A549 (cell line): ENCODE data around the gene COL1A1.

Experiments used
- CBX8 ChIP-seq: fragments of 200-600 bp; sonication (generic); IDR thresholded peaks from 2 replicates; pipeline ENCODE4 v1.6.1; 2016
- CHD2 ChIP-seq: fragments of 150-350 bp; IDR thresholded peaks from 2 replicates; pipeline ENCODE4 v1.6.1; 2014; ENCODE audit warnings: low read length; ENCODE audit not compliant: partially characterized antibody
- POLR2A ChIP-seq: IDR thresholded peaks from 2 replicates; pipeline ENCODE4 v1.6.1; 2012; ENCODE audit warnings: mild to moderate bottlenecking, low read length
- POLR2AphosphoS2 ChIP-seq: conservative IDR thresholded peaks from 2 replicates; pipeline ENCODE4 v1.6.1; 2012; ENCODE audit warnings: low read length, improper control_type of control experiment, inconsistent platforms
- SMC3 ChIP-seq: fragments of >200 bp; sonication (Bioruptor Twin); formaldehyde crosslinking; IDR thresholded peaks from 3 replicates; pipeline ENCODE4 v1.6.1; 2018; ENCODE audit warnings: inconsistent platforms
- TF ChIP-seq, protein P1 (sequence below): fragments of >200 bp; sonication (Bioruptor Twin); formaldehyde crosslinking; IDR thresholded peaks from 3 replicates; pipeline ENCODE4 v1.5.1; 2016
- TF ChIP-seq, protein P2 (sequence below): fragments of 250-450 bp; sonication (Bioruptor Pico); IDR thresholded peaks from 2 replicates; pipeline ENCODE4 v1.5.0; 2021; ENCODE audit warnings: mild to moderate bottlenecking, moderate library complexity, borderline replicate concordance
- TF ChIP-seq, protein P3 (sequence below): IDR thresholded peaks from 2 replicates; pipeline ENCODE4 v1.6.1; 2012
- TF ChIP-seq, protein P4 (sequence below): fragments of 150-350 bp; IDR thresholded peaks from 2 replicates; pipeline ENCODE4 v1.6.1; 2014; ENCODE audit warnings: low read depth, mild to moderate bottlenecking, low read length
- TF ChIP-seq, protein P5 (sequence below): fragments of 200-600 bp; sonication (generic); IDR thresholded peaks from 2 replicates; pipeline ENCODE4 v1.6.1; 2016; ENCODE audit warnings: antibody characterized with exemption, mild to moderate bottlenecking, moderate library complexity

DNA sequence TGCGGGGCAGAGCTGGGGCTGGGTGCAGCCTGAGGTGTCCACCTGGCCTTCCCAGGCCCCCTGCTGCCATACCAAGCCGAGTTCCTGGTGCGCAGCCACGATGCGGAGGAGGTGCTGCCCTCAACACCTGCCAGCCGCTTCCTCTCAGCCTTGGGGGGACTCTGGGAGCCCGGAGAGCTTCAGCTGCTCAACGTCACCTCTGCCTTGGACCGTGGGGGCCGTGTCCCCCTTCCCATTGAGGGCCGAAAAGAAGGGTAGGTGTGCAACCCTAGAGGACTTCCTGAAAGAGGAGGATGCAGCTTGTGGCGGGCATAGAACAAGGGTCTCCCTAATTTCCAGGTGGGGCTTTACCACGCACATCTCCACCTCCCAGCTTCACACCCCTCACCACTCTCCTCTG, 33.1 kb downstream of the COL1A1 start:
- TF ChIP-seq POLR2A (no peak), POLR2AphosphoS2 (no peak), CHD2 (no peak), SMC3 (no peak), CBX8 (no peak)
- TF ChIP-seq, protein P1, sequence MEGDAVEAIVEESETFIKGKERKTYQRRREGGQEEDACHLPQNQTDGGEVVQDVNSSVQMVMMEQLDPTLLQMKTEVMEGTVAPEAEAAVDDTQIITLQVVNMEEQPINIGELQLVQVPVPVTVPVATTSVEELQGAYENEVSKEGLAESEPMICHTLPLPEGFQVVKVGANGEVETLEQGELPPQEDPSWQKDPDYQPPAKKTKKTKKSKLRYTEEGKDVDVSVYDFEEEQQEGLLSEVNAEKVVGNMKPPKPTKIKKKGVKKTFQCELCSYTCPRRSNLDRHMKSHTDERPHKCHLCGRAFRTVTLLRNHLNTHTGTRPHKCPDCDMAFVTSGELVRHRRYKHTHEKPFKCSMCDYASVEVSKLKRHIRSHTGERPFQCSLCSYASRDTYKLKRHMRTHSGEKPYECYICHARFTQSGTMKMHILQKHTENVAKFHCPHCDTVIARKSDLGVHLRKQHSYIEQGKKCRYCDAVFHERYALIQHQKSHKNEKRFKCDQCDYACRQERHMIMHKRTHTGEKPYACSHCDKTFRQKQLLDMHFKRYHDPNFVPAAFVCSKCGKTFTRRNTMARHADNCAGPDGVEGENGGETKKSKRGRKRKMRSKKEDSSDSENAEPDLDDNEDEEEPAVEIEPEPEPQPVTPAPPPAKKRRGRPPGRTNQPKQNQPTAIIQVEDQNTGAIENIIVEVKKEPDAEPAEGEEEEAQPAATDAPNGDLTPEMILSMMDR, result no peak
- TF ChIP-seq, protein P2, sequence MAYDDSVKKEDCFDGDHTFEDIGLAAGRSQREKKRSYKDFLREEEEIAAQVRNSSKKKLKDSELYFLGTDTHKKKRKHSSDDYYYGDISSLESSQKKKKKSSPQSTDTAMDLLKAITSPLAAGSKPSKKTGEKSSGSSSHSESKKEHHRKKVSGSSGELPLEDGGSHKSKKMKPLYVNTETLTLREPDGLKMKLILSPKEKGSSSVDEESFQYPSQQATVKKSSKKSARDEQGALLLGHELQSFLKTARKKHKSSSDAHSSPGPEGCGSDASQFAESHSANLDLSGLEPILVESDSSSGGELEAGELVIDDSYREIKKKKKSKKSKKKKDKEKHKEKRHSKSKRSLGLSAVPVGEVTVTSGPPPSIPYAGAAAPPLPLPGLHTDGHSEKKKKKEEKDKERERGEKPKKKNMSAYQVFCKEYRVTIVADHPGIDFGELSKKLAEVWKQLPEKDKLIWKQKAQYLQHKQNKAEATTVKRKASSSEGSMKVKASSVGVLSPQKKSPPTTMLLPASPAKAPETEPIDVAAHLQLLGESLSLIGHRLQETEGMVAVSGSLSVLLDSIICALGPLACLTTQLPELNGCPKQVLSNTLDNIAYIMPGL (CRISPR knock-in tag), result no peak
- TF ChIP-seq, protein P3, sequence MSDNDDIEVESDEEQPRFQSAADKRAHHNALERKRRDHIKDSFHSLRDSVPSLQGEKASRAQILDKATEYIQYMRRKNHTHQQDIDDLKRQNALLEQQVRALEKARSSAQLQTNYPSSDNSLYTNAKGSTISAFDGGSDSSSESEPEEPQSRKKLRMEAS, result no peak
- TF ChIP-seq, protein P4, sequence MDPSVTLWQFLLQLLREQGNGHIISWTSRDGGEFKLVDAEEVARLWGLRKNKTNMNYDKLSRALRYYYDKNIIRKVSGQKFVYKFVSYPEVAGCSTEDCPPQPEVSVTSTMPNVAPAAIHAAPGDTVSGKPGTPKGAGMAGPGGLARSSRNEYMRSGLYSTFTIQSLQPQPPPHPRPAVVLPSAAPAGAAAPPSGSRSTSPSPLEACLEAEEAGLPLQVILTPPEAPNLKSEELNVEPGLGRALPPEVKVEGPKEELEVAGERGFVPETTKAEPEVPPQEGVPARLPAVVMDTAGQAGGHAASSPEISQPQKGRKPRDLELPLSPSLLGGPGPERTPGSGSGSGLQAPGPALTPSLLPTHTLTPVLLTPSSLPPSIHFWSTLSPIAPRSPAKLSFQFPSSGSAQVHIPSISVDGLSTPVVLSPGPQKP, result no peak
- TF ChIP-seq, protein P5, sequence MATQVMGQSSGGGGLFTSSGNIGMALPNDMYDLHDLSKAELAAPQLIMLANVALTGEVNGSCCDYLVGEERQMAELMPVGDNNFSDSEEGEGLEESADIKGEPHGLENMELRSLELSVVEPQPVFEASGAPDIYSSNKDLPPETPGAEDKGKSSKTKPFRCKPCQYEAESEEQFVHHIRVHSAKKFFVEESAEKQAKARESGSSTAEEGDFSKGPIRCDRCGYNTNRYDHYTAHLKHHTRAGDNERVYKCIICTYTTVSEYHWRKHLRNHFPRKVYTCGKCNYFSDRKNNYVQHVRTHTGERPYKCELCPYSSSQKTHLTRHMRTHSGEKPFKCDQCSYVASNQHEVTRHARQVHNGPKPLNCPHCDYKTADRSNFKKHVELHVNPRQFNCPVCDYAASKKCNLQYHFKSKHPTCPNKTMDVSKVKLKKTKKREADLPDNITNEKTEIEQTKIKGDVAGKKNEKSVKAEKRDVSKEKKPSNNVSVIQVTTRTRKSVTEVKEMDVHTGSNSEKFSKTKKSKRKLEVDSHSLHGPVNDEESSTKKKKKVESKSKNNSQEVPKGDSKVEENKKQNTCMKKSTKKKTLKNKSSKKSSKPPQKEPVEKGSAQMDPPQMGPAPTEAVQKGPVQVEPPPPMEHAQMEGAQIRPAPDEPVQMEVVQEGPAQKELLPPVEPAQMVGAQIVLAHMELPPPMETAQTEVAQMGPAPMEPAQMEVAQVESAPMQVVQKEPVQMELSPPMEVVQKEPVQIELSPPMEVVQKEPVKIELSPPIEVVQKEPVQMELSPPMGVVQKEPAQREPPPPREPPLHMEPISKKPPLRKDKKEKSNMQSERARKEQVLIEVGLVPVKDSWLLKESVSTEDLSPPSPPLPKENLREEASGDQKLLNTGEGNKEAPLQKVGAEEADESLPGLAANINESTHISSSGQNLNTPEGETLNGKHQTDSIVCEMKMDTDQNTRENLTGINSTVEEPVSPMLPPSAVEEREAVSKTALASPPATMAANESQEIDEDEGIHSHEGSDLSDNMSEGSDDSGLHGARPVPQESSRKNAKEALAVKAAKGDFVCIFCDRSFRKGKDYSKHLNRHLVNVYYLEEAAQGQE, result no peak
